GM20000 (cell line): Measurements from ENCODE around the gene NOL3.

Source experiments
- DNase-seq: peaks from one replicate; pipeline ENCODE4 v3.0.0; 2012; ENCODE audit warnings: low spot score
- TF ChIP-seq, protein P1 (sequence below): IDR thresholded peaks from 2 replicates; pipeline ENCODE4 v1.5.1; 2012; ENCODE audit warnings: mild to moderate bottlenecking, control low read depth; ENCODE audit errors: extremely low read depth, missing control alignments

NOL3 gene

DNA sequence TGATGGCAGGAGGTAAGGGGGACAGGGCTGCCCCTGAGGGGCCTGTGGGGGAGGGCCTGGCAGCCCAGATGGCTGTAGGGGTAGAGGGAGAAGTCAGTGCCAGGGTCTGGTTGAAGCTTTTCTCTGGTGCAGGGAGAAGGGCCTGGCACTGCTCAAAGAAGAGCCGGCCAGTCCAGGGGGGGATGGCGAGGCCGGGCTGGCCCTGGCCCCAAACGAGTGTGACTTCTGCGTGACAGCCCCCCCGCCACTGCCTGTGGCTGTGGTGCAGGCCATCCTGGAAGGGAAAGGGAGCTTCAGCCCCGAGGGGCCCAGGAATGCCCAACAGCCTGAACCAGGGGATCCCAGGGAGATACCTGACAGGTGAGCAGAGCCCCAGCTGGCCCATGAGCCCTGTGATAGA lies 2.8 kb upstream of the NOL3 start:
- TF ChIP-seq, protein P1, sequence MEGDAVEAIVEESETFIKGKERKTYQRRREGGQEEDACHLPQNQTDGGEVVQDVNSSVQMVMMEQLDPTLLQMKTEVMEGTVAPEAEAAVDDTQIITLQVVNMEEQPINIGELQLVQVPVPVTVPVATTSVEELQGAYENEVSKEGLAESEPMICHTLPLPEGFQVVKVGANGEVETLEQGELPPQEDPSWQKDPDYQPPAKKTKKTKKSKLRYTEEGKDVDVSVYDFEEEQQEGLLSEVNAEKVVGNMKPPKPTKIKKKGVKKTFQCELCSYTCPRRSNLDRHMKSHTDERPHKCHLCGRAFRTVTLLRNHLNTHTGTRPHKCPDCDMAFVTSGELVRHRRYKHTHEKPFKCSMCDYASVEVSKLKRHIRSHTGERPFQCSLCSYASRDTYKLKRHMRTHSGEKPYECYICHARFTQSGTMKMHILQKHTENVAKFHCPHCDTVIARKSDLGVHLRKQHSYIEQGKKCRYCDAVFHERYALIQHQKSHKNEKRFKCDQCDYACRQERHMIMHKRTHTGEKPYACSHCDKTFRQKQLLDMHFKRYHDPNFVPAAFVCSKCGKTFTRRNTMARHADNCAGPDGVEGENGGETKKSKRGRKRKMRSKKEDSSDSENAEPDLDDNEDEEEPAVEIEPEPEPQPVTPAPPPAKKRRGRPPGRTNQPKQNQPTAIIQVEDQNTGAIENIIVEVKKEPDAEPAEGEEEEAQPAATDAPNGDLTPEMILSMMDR, result no peak
- no peak for DNase-seq

GRCh38 chr16:67169011-67169451 lies 1.3 kb upstream of the NOL3 start:
- DNase-seq, result no peak
- TF ChIP-seq, protein P1, result no peak

DNA sequence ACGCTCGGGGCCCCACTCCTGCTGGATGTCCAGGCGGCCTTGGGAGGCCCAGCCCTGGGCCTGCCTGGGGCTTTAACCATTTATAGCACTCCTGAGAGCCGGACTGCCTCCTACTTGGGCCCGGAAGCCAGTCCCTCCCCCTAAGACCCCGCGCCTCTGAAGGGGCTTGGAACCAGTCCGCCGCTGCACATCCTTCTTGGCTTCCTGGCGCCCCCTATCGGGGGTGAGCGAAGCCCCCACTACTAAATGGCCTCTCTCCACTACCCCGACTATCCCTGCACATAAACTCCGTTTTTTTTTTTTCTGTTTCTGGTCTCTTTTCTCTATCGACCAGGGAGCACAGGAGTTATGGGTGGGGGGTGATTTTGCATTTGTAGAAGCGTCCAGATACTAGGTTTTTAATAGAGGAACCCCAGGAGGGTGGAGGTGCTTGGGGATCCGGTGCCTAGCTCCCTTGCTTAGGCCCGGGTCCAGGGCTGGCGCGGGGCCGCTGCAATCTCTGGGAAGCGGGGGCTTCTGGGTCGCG lies 633 bp upstream of the NOL3 start:
- DNase-seq, result peak; percentile 65
- TF ChIP-seq, protein P1, result peak; percentile 69

- TF ChIP-seq, protein P1, result no peak
- DNase-seq, result no peak
These were observed 761 bp downstream of the NOL3 start for GRCh38 chr16:67170949-67171649.

DNA sequence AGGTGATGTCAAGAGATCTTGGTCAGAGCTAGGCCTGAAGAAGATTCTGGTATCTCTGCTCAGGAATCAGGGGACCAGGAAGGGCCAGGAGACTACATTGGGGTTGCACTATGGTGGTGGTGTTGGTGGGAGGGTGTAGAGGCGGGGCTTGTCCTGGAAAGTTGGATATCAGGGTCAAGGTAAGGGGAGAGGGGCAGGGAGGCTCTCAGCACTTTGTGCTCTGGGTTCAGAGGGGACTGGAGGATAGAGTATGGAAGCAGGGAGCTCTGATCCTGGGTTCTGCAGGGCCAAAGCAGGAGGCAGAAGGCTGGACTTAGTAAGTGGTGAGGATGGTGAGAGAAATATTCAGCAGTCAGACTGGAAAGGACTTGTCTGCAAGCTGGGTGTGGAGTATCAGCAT lies 3.0 kb downstream of the NOL3 start:
- DNase-seq, result no peak
- TF ChIP-seq, protein P1, result no peak

- DNase-seq, result peak; percentile 80
- TF ChIP-seq, protein P1, result no peak
These were observed 3.7 kb downstream of the NOL3 start for GRCh38 chr16:67173808-67174705.

- no peak for DNase-seq
These were observed 4.4 kb downstream of the NOL3 start for GRCh38 chr16:67174706-67175231.

More at GRCh38 chr16:67174706-67175231, 4.4 kb downstream of the NOL3 start:
- TF ChIP-seq, protein P1, result no peak
